ENCODE measurements around the gene ACTN4.

- TF ChIP-seq, protein P1, sequence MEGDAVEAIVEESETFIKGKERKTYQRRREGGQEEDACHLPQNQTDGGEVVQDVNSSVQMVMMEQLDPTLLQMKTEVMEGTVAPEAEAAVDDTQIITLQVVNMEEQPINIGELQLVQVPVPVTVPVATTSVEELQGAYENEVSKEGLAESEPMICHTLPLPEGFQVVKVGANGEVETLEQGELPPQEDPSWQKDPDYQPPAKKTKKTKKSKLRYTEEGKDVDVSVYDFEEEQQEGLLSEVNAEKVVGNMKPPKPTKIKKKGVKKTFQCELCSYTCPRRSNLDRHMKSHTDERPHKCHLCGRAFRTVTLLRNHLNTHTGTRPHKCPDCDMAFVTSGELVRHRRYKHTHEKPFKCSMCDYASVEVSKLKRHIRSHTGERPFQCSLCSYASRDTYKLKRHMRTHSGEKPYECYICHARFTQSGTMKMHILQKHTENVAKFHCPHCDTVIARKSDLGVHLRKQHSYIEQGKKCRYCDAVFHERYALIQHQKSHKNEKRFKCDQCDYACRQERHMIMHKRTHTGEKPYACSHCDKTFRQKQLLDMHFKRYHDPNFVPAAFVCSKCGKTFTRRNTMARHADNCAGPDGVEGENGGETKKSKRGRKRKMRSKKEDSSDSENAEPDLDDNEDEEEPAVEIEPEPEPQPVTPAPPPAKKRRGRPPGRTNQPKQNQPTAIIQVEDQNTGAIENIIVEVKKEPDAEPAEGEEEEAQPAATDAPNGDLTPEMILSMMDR (IDR thresholded peaks at IDR 0.05; ENCODE audit: borderline replicate concordance, extremely low read depth, low read length, poor library complexity, severe bottlenecking) = no peak
- no peak for TF ChIP-seq EZH2 (IDR thresholded peaks at IDR 0.05; ENCODE audit: borderline replicate concordance, low read depth, low read length, severe bottlenecking)
Observed at GRCh38 chr19:38661136-38661535, 13.7 kb downstream of the ACTN4 start.

Data from DND-41 (cell line).